ENCODE measurements around the gene ADGRL1. TPM values are rescaled to one million over a fixed set of nuclear protein-coding genes. Genes with fewer than 3 reads are reported as not detected.

Gene ADGRL1
- total RNA-seq, 1 experiment from 2014 or later = 88.6 TPM

DNA sequence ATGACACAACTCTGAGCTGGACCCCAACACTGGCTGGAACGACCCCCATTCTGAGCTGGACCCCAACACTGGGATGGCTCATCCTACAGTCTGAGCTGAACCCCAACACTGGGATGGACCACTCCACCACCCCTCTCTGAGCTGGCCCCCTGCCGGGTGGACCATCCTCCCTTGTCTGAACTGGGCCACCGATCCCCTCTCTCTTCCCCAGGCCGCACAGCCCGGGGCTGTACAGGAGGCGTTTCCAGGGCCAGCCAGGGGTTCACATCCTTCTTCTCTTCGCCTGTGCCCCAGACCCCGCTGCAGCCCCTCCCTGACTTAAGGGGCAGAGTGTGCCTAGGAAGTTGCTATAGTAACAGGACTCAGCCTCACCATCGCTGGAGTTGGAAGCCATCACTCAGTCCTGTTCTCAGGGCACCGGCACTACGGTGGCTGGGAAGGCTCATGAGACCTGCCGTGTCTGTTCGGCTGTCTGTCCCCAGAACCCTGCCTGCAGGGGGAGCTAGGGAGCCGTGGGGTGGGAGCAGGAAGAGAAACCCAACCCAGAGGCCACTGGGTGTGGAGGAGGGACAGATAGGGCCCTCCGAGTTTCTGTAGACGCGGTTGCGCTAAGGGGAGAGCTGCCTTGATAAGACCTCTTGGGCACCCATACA, 92.1 kb downstream of the ADGRL1 start (continued):
- TF ChIP-seq, protein P1, sequence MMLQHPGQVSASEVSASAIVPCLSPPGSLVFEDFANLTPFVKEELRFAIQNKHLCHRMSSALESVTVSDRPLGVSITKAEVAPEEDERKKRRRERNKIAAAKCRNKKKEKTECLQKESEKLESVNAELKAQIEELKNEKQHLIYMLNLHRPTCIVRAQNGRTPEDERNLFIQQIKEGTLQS (IDR thresholded peaks at IDR 0.05) = no peak
- peak; percentile 39; the same call in 1 of the 2 replicates for TF ChIP-seq RAD21 (IDR thresholded peaks at IDR 0.05; ENCODE audit: low read depth)
- TF ChIP-seq ZFX (IDR thresholded peaks at IDR 0.05) = peak; percentile 46; the same call in 1 of the 2 replicates

DNA sequence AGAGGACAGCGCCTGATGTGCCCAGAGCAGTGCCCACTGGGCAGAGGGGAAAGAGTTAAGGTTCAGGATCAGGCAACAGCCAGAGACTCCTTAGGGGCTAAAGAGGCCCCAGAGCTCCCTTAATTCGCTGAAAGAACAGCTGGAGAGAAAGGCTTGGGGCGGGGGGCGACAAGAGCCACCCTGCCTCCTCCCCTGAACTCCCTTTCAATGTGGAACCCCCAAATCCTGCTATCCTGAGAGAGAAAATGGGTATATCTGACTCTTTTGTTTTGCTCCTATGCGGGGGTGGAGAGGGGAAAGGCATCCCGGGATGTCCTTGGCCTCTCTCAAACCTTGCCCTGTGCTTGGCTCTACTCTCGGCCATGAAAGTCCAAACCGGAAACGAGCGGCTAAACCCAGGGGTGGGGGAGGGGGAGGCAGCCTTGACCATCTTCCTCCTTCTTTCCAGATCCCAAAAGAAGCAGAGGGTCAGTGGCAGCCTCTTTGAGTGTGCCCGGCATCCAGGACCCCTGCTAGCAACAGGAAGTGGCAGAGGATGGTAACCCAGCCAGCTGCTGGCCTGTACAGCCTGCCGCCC, 93.1 kb downstream of the ADGRL1 start:
- POLR2A ChIA-PET = no interaction called here
- Histone ChIP-seq H3K9ac (ENCODE audit: low read length) (peak overlapping the region; percentile 82), H3K27ac (ENCODE audit: low read depth, low read length) (peak overlapping the region; percentile 68), H3K4me1 (ENCODE audit: control insufficient read depth in 1 of 2, insufficient read depth in 2 of 2, low read length in 2 of 2) (peaks cover 24 to 38% of the 10 kb centered on the region in 2 experiments), H3K79me2 (ENCODE audit: insufficient read depth, low read length) (peaks cover 27% of the 10 kb centered on the region), H3K4me2 (ENCODE audit: low read length) (peak overlapping the region; percentile 89), H3K4me3 (replicated peaks in 1 of 2; ENCODE audit: low read depth in 1 of 2, low read length in 2 of 2) (peak overlapping the region; percentile 81 to 88), H3K36me3 (ENCODE audit: control insufficient read depth in 1 of 2, insufficient read depth in 2 of 2, low read length in 2 of 2) (no peaks in the 10 kb centered on the region; a peak in 1 of 4 replicates), H3K9me3 (ENCODE audit: control insufficient read depth in 1 of 2, insufficient read depth in 1 of 2, low read depth in 1 of 2, low read length in 2 of 2) (no peaks in the 10 kb centered on the region), H3K9me2 (ENCODE audit: insufficient read depth) (no peaks in the 10 kb centered on the region), H4K20me1 (ENCODE audit: insufficient read depth) (no peaks in the 10 kb centered on the region), H3K27me3 (ENCODE audit: insufficient read depth, low read length) (no peaks in the 10 kb centered on the region), H2AFZ (ENCODE audit: low read depth, low read length, poor library complexity, severe bottlenecking) (no peak overlapping the region)
- CTCF ChIA-PET = no interaction called here
- DNase-seq (ENCODE audit: low read depth, low spot score) = no peak
- BruUV-seq (replicated peaks) = no TSS peak
- RAD21 ChIA-PET (ENCODE audit: low non-redundant PET in 1 of 2, low total read pairs in 2 of 2, uncharacterized antibody in 2 of 2, unreplicated experiment in 2 of 2) = no interaction called here
- intact Hi-C loops (cut with micrococcal nuclease) = loop anchor here (5.0 kb wide), 1 partner anchor 41 kb away; the partner anchor contains the start of gene MISP3
- ATAC-seq = no peak
- TF ChIP-seq JUND (IDR thresholded peaks at IDR 0.05) (no peak), ZFX (IDR thresholded peaks at IDR 0.05) (no peak), SIN3A (IDR thresholded peaks at IDR 0.05; ENCODE audit: low read depth) (no peak), YY1 (IDR thresholded peaks at IDR 0.05; ENCODE audit: extremely low read depth, insufficient replicate concordance, low read depth, low read length) (no peak), RAD21 (IDR thresholded peaks at IDR 0.05; ENCODE audit: low read depth) (no peak), SRF (IDR thresholded peaks at IDR 0.05; ENCODE audit: low read depth) (no peak), EZH2 (IDR thresholded peaks at IDR 0.05) (no peak), SP1 (IDR thresholded peaks at IDR 0.05; ENCODE audit: low read depth) (no peak), EZH2phosphoT487 (IDR thresholded peaks at IDR 0.05; ENCODE audit: borderline replicate concordance) (no peak), EGR1 (IDR thresholded peaks at IDR 0.05; ENCODE audit: low read depth) (no peak), POLR2A (IDR thresholded peaks at IDR 0.05; ENCODE audit: borderline replicate concordance, extremely low read depth, insufficient read depth, insufficient read length) (no peak), CBX3 (IDR thresholded peaks at IDR 0.05; ENCODE audit: low read depth) (no peak), TCF7L2 (IDR thresholded peaks at IDR 0.05; ENCODE audit: borderline replicate concordance, extremely low read depth, insufficient read depth, insufficient read length) (no peak), ELF1 (IDR thresholded peaks at IDR 0.05; ENCODE audit: borderline replicate concordance, low read depth) (no peak), CEBPB (IDR thresholded peaks at IDR 0.05; ENCODE audit: low read depth) (no peak)
- TF ChIP-seq, protein P2, sequence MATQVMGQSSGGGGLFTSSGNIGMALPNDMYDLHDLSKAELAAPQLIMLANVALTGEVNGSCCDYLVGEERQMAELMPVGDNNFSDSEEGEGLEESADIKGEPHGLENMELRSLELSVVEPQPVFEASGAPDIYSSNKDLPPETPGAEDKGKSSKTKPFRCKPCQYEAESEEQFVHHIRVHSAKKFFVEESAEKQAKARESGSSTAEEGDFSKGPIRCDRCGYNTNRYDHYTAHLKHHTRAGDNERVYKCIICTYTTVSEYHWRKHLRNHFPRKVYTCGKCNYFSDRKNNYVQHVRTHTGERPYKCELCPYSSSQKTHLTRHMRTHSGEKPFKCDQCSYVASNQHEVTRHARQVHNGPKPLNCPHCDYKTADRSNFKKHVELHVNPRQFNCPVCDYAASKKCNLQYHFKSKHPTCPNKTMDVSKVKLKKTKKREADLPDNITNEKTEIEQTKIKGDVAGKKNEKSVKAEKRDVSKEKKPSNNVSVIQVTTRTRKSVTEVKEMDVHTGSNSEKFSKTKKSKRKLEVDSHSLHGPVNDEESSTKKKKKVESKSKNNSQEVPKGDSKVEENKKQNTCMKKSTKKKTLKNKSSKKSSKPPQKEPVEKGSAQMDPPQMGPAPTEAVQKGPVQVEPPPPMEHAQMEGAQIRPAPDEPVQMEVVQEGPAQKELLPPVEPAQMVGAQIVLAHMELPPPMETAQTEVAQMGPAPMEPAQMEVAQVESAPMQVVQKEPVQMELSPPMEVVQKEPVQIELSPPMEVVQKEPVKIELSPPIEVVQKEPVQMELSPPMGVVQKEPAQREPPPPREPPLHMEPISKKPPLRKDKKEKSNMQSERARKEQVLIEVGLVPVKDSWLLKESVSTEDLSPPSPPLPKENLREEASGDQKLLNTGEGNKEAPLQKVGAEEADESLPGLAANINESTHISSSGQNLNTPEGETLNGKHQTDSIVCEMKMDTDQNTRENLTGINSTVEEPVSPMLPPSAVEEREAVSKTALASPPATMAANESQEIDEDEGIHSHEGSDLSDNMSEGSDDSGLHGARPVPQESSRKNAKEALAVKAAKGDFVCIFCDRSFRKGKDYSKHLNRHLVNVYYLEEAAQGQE (IDR thresholded peaks at IDR 0.05; ENCODE audit: low read depth) = no peak
- TF ChIP-seq, protein P3, sequence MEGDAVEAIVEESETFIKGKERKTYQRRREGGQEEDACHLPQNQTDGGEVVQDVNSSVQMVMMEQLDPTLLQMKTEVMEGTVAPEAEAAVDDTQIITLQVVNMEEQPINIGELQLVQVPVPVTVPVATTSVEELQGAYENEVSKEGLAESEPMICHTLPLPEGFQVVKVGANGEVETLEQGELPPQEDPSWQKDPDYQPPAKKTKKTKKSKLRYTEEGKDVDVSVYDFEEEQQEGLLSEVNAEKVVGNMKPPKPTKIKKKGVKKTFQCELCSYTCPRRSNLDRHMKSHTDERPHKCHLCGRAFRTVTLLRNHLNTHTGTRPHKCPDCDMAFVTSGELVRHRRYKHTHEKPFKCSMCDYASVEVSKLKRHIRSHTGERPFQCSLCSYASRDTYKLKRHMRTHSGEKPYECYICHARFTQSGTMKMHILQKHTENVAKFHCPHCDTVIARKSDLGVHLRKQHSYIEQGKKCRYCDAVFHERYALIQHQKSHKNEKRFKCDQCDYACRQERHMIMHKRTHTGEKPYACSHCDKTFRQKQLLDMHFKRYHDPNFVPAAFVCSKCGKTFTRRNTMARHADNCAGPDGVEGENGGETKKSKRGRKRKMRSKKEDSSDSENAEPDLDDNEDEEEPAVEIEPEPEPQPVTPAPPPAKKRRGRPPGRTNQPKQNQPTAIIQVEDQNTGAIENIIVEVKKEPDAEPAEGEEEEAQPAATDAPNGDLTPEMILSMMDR (IDR thresholded peaks at IDR 0.05 in 2 of 3, conservative IDR thresholded peaks at IDR 0.05 in 1 of 3; ENCODE audit: borderline replicate concordance in 1 of 3, insufficient read depth in 1 of 3, low read depth in 2 of 3, low read length in 2 of 3) = no peak
- TF ChIP-seq, protein P4, sequence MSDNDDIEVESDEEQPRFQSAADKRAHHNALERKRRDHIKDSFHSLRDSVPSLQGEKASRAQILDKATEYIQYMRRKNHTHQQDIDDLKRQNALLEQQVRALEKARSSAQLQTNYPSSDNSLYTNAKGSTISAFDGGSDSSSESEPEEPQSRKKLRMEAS (IDR thresholded peaks at IDR 0.05) = no peak
- TF ChIP-seq, protein P1 (IDR thresholded peaks at IDR 0.05) = no peak
